Large intestine (tissue), 3 donors: Measurements from ENCODE around the gene ZC3HAV1L. TPM values are rescaled to one million over a fixed set of nuclear protein-coding genes. Genes with fewer than 3 reads are reported as not detected.
"Not testable (repeated sequence)": the region's sequence is repeated elsewhere in the genome, so short reads cannot be mapped to it uniquely, and the experiment has no call there.

Experiments used
- DNase-seq, 2 donors: peaks; one replicate each; pipeline versions ENCODE4 v3.0.0 to v3.0.0-alpha.2; 2013
- H3K27ac ChIP-seq: one replicate; pipeline ENCODE4 v1.5.1; 2013; ENCODE audit warnings: low read length
- H3K27me3 ChIP-seq: 2 replicates; pipeline ENCODE4 v1.6.1; 2013; ENCODE audit warnings: low read length; ENCODE audit not compliant: control insufficient read depth, insufficient read depth
- H3K36me3 ChIP-seq: 2 replicates; pipeline ENCODE4 v1.6.1; 2013; ENCODE audit warnings: low read length; ENCODE audit not compliant: control insufficient read depth, insufficient read depth
- H3K4me1 ChIP-seq: one replicate; pipeline ENCODE4 v1.6.1; 2013; ENCODE audit warnings: low read length; ENCODE audit not compliant: control insufficient read depth, insufficient read depth
- H3K4me3 ChIP-seq: one replicate; pipeline ENCODE4 v1.5.1; 2013; ENCODE audit warnings: low read length
- H3K9me3 ChIP-seq: one replicate; pipeline ENCODE4 v1.6.1; 2013; ENCODE audit warnings: mild to moderate bottlenecking, low read depth, low read length, moderate library complexity; ENCODE audit not compliant: control insufficient read depth
- WGBS: methylation state at CpG from one replicate; pipeline ENCODE4 v1.1.5; 2013; ENCODE audit warnings: low lambda C conversion rate; ENCODE audit not compliant: insufficient coverage; 5-methylcytosine and 5-hydroxymethylcytosine counted together
- polyA plus RNA-seq: library from polyadenylated mRNA; unstranded; fragments of 120-200 nt; gene quantifications from one replicate; pipeline ENCODE4 v1.2.1, GENCODE V29; 2013

Gene ZC3HAV1L
- polyA plus RNA-seq, 1 donor: 13.1 TPM

DNA sequence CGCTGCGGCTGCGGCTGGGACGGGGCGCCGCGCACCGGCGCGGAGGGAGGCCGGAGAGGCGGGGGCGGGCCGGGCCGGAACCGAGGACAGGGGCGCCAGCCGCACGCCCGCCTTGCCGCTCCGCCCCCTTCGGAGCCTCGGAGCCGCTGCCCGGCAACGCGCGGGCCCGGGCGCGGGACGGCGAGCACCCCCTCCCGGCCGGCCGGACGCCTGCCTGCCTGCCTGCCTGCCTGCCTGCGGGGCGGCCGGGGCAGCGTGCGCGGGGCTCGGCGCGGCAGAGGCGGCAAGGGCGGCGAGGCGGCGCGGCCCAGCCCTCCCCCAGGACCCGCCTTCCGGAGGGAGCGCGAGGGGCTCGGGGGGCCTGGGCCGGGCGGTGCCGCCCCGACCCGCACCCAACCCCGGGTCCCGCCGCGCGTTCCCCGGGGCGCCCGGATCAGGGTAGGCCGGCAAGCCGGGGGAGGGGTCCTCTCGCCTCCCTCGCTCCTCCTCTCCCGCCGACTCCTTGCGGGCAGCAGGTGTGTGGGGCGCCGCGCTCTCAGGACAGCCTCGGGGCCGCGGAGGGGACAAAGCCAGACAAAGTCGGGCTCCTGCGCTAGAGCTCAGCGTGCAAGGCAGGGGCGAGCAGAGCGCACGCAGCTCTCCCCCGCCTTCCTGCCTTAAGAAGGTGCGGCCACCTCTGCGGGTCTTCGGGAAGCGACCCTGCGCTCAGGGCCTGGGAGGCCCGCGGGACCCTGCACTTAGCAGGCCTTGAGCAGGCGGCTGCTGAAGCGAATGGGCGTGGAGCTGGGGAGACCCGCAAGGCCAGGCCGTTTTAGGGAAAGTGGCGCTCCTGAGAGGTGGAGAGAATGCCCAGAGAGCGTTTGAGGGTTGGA is 54.3 kb downstream of the ZC3HAV1L start, which contains the start of gene KIAA1549:
TSS of gene KIAA1549 (minus strand) at position 58 of the 872 bp plus-strand sequence. CDS start 120 bp downstream, outside the sequence.
- Histone ChIP-seq H3K4me3 (peak within 1 kb of the TSS; percentile 71), H3K27ac (peak within 1 kb of the TSS; percentile 4), H3K27me3 (peaks cover 10% of the 10 kb centered on the region), H3K36me3 (no peaks in the 10 kb centered on the region), H3K9me3 (no peaks in the 10 kb centered on the region), H3K4me1 (peaks cover 5% of the 10 kb centered on the region)
- no CpG with 5 or more reads among the region's 105 CpGs for WGBS
- peak; percentile 65 to 80 for DNase-seq

DNA sequence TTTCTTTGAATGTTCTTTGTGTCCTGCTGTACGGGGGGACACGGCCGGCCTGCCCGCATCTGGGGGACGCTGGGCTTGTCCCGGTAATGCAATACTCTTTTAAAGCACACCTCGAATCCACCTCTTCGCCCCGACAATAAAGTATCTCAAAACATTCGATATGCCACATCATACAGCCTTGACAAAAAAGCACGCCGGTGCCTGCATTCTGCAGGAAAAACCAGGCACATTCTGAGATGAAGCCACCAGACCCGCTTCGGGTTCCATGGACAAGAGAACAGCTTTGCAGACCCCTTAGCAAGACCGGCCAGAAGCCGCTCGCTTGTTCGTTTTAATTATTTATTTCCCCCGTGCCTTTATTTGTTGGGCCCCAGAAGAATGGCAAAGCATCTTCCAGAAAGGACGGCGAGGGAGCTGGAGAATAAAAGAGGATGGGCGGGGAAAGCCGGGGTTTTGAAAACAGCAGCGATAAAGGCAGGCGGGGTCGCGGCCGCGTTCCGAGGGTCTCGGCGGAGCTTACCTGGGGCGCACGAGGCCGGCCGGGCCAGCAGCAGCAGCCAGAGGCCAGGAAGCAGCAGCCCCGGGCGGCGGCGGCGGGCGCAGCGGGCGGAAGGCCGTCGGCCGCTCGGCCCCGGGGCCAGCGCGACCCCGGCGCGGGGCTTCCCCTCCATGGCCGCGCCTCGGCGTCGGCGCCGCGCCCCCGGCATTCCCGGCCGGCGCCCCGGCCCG is 55.1 kb downstream of the ZC3HAV1L start:
- no CpG with 5 or more reads among the region's 68 CpGs for WGBS

GRCh38 chr7:138979988-138980562 is 55.8 kb downstream of the ZC3HAV1L start:
- no CpG with 5 or more reads among the region's 9 CpGs for WGBS
- H3K4me3 ChIP-seq: peak overlapping the region; percentile 71
- H3K27ac ChIP-seq: no peak overlapping the region
- H3K36me3 ChIP-seq: no peaks in the 10 kb centered on the region
- H3K4me1 ChIP-seq: peaks cover 5% of the 10 kb centered on the region
- H3K27me3 ChIP-seq: peaks cover 10% of the 10 kb centered on the region
- H3K9me3 ChIP-seq: no peaks in the 10 kb centered on the region
- no peak for DNase-seq

More for the DNA sequence above, 55.1 kb downstream of the ZC3HAV1L start:
- Histone ChIP-seq H3K9me3 (no peaks in the 10 kb centered on the region), H3K27ac (no peak overlapping the region), H3K27me3 (peaks cover 10% of the 10 kb centered on the region), H3K4me3 (peak overlapping the region; percentile 71), H3K4me1 (peaks cover 5% of the 10 kb centered on the region), H3K36me3 (no peaks in the 10 kb centered on the region)
- peak in 1 of 2 donors; percentile 22 for DNase-seq

DNA sequence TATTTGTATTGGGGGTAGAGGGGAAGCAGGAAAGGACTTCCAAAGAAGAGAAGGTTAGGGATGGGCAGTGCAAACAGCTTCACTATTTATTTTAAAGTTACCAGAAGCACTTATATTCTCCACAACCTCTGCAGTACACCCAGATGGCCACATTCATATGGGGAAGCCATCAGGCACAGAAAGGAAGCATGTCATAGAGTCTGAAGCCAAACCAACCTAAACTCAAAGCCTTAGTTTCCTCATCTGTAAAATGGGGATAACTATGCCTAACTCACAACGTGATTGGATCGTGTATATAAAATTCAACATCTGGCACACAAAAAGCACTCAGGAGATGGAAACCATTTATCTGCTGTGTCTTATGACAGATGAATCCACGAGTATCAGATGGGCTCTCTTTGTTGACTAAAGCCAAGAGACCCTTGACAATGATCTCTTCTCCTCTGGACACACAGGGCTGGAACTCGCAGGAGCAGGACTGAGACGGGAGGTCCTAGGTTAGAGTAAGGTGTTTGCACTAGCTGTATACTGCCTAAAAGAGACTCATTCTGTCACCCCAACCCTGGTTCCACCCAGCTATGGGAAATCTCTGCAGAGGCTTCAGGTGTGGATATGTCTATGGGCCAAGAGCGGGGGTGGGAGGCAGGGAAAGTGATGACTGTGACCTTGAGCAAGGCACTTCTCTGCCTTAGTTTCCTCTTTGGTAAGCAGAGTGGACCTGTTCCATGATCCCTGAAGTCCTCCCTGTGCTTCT is 56.4 kb downstream of the ZC3HAV1L start:
- H3K27ac ChIP-seq: no peak overlapping the region
- no peak overlapping the region for H3K4me3 ChIP-seq
- 100% methylated on average over 3 of the region's 6 CpGs for WGBS
- H3K4me1 ChIP-seq: peaks cover 5% of the 10 kb centered on the region
- no peaks in the 10 kb centered on the region for H3K36me3 ChIP-seq
- no peaks in the 10 kb centered on the region for H3K9me3 ChIP-seq
- no peak for DNase-seq
- H3K27me3 ChIP-seq: peaks cover 10% of the 10 kb centered on the region

- WGBS: no CpG with 5 or more reads among the region's 6 CpGs
- Histone ChIP-seq H3K4me1 (peaks cover 5% of the 10 kb centered on the region), H3K27ac (no peak overlapping the region), H3K9me3 (no peaks in the 10 kb centered on the region), H3K36me3 (no peaks in the 10 kb centered on the region), H3K4me3 (no peak overlapping the region), H3K27me3 (peaks cover 10% of the 10 kb centered on the region)
- no peak for DNase-seq
These were observed 57.2 kb downstream of the ZC3HAV1L start for GRCh38 chr7:138978541-138979184.

DNA sequence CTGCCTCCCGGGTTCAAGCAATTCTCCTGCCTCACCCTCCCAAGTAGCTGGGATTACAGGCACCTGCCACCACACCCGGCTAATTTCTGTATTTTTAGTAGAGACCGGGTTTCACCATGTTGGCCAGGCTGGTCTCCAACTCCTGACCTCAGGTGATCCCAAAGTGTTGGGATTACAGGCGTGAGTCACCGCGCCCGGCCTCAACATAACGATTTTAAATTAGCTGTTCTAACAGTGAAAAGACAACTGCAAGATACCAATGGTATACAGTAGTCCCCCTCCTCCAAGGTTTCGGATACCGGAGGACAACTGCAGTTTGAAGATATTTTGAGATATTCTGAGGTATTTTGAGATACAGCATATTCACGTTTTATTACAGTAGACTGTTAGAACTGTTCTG is 59.7 kb downstream of the ZC3HAV1L start:
- not testable (repeated sequence) for H3K27ac ChIP-seq, H3K9me3 ChIP-seq, H3K36me3 ChIP-seq, DNase-seq, H3K4me3 ChIP-seq, H3K4me1 ChIP-seq, H3K27me3 ChIP-seq
- WGBS: no CpG with 5 or more reads among the region's 11 CpGs

Other genes starting within 250 kb of the ZC3HAV1L start
- 0.01 TPM for gene TMEM213, start 238.0 kb downstream of the ZC3HAV1L start, polyA plus RNA-seq
- 0.12 TPM for gene ATP6V0A4, start 237.8 kb downstream of the ZC3HAV1L start, polyA plus RNA-seq
- gene KIAA1549, start 54.7 kb downstream of the ZC3HAV1L start, polyA plus RNA-seq: 3.9 TPM
- gene ZC3HAV1, start 73.7 kb upstream of the ZC3HAV1L start, polyA plus RNA-seq: 20.0 TPM
- gene UBN2, start 195.2 kb upstream of the ZC3HAV1L start, polyA plus RNA-seq: 14.2 TPM